GM21737 (cell line): ENCODE data around the gene RBM25.
A peak's percentile ranks its signal among the peaks of the same experiment; 100 is the strongest.
"Not testable (repeated sequence)": the region's sequence is repeated elsewhere in the genome, so short reads cannot be mapped to it uniquely, and the experiment has no call there.

Experiments
- ATAC-seq: cut with Tn5 transposase; IDR thresholded peaks from one replicate; pipeline ENCODE4 v1.9.1; 2021; ENCODE audit warnings: mild to moderate bottlenecking, moderate library complexity; ENCODE audit not compliant: unreplicated experiment

The RBM25 gene

DNA sequence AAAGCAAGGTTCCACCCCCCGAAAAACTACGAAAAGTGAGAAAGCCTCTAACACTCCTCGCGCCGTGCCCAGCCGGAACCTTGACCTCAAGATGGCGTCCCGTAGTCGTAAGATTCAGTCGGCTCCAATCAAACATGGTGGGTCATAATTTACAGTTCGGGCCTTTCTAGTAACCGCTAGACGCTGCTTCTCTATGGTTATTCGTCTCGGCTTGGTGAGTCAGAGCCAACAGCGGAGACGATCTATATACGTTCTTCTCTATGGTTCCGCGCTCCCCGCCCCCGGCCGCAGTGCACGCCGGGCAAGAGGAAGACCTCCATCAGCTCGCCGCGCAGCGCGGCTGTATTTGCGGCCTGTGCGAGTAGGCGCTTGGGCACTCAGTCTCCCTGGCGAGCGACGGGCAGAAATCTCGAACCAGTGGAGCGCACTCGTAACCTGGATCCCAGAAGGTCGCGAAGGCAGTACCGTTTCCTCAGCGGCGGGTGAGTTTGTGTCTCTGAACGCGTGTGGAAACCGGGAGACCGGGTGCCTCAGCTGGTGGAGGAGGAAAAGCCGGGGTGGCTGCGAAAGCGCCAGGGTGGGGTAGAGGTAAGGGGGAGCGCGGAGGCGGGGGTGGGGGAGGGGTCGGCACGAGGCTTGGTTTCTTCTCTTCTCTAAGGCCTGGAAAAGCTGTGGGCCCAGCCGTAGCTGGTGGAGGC lies at the start of gene RBM25:
RBM25 (plus strand) TSS at position 311 of the 698 bp plus-strand sequence. CDS start 13,108 bp downstream, outside the sequence.
- ATAC-seq = peak; percentile 87

DNA sequence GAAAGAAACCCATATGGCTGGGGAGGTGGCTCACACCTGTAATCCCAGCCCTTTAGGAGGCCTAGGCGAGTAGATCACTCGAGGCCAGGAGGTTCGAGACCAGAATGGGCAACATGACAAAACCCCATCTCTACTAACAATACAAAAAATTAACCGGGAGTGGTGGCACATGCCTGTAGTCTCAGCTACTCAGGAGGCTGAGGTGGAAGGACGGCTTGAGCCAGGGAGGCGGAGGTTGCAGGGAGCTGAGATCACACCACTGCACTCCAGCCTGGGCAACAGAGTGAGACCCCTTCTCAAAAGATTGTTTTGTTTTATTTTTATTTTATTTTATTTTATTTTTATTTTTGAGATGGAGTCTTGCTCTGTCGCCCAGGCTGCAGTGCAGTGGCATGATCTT lies 47.1 kb upstream of the RBM25 start:
- ATAC-seq = not testable (repeated sequence)

GRCh38 chr14:73014105-73014504 lies 44.2 kb upstream of the RBM25 start:
- no peak for ATAC-seq

DNA sequence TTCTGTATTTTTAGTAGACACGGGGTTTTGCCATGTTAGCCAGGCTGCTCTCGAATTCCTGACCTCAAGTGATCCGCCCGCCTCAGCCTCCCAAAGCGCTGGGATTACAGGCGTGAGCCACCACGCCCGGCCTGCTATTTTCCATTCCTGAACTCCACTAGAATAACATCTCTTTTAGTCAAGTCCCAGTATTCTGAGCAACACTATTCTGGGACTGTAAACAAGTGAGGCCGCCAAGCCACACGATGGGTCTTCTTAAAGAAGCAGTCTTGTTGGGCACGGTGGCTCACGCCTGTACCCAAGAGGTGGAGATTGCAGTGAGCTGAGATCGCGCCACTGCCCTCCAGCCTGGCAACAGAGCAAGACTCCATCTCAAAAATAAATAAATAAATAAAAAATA lies 42.8 kb upstream of the RBM25 start:
- not testable (repeated sequence) for ATAC-seq

DNA sequence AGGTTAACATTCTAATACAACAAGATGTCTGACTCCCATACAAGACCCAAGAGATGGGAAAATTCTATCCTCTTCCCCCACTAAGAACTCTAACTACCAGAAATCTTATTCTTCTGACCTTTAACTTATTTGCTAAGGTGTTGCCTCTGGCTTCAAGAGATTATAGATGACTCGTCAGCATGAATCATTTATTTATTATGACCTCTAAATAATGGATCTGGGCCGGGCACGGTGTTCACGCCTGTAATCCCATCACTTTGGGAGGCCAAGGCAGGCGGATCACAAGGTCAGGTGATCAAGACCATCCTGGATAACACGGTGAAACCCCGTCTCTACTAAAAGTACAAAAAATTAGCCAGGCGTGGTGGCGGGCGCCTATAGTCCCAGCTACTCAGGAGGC lies 42.3 kb upstream of the RBM25 start:
- not testable (repeated sequence) for ATAC-seq

DNA sequence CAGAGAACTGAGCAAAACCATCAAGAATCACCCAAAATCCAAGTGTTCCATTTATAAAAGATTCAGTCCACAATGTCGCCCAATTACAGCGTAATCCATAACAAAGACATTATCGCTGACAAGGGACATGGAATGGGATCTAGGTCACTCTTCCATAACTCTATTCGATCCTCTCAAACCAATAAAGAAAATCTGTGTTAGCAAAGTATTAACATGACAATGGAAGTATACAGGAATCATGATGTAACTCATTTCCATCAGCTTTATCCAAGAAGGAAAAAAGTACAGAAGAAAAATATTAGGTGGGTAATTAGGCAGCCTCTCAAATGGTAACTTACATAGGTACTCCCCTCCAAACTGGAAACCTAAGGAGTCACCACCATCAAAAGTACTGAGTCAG lies 36.3 kb upstream of the RBM25 start:
- no peak for ATAC-seq

DNA sequence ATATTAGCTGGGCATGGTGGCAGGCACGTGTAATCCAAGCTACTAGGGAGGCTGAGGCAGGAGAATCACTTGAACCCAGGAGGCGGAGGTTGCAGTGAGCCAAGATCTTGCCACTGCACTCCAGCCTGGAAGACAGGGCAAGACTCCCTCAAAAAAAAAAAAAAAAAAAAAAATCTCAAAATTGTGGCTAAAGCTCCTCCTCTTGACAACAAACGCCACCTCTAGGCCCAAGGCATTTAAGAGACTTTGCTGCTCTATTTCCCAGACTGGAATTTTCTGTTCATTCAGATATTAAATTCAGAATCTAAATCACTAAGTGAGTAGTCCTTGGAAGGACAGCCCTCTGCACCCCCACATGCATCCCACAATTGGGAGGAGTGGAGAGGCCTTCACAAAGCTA lies 32.8 kb upstream of the RBM25 start:
- no peak for ATAC-seq

DNA sequence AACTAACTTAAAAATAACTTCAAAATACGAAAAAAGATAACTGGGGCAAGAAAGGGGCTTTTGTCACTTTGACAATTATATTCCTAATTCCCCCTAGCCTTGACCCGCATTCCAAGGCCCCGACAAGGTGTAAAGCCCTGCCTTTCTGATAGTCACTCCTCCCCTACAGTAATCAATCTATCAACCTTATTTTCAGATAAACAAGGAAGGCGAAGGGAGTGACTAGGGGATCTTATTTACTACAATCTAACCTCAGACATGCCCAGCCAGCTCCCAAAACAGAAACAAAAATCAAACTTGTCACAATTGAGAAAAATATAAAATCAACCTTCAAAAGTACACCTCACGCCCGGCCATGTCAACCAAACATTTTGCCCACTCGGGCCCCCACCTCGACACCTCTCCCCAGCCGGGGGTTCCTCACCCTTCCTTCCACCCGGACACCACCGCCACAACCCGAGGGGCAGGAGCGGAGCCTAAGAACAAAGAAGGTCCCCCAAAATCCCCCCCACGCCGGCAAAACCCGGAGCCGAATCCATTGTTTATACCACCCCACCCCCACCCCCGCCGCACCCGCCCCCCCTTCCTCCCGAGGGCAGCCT lies 32.0 kb upstream of the RBM25 start:
- no peak for ATAC-seq

- peak; percentile 97 for ATAC-seq
These were observed 31.3 kb upstream of the RBM25 start, which contains the start of gene ZFYVE1 for GRCh38 chr14:73026845-73027542. TSS of gene ZFYVE1 (minus strand) at chr14:73027106. CDS start at chr14:73024508, 2,598 bp downstream.

DNA sequence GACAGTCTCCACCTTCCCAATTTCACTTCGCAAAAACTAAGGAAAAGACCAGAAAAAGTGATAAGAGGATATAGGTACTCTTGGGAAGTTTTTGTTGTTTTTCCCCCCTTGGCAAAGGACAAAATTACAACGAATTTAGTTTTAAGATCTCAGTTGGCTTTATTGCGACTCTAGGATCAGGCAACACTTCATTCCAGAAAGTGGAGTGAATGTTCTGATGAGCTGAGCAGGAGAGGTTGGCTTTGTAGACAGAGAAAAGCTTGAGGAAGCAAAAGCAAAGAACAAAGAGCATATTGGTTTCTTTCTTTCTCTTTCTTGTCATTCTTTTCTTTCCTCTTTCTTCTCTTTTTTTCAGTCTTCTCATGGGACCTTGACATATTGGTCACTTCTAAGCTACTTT lies 30.8 kb upstream of the RBM25 start:
- no peak for ATAC-seq

- no peak for ATAC-seq
These were observed 30.4 kb upstream of the RBM25 start for GRCh38 chr14:73027984-73028383.

DNA sequence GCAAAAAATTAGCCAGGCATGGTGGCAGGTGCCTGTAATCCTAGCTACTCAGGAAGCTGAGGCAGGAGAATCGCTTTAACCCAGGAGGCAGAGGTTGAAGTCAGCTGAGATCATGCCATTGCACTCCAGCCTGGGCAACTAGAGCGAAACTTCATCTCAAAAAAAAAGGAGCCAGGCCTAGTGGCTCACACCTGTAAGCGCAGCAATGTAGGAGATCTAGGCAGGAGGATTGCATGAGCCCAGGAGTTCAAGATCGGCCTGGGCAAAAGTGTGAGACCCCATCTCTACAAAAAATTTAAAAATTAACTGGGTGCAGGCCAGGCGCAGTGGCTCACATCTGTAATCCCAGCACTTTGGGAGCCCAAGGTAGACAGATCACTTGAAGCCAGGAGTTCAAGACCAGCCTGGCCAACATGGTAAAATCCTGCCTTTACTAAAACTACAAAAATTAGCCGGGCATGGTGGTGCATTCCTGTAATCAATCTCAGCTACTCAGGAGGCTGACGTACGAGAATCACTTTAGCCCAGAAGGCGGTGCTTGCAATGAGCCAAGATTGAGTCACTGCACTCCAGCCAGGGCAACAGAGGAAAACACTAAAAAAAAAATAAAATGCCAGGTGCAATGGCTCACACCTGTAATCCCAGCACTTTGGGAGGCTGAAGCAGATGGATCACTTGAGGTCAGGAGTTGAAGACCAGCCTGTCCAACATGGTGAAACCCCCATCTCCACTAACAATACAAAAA lies 21.5 kb upstream of the RBM25 start:
- not testable (repeated sequence) for ATAC-seq

DNA sequence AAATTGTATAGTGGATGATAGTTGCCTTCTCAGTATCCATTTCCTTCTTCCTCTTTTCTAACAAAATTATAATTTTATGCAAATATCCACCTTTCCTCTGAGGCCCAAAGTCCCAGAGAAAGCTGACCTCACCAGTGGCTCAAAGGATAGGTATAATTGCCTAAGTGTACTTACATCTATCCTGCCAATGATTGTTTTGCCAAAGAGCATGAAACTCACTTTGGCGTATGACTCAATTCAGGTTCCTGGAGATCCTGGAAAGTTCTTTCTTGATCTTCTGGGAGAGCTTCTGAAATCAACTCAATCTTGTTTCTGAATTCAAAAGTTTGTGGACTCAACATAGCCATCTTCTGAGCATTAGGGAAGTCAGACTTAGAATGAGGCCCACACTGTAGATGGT lies 10.5 kb upstream of the RBM25 start:
- no peak for ATAC-seq

- ATAC-seq = no peak
These were observed 8.9 kb upstream of the RBM25 start for GRCh38 chr14:73049428-73049827.

DNA sequence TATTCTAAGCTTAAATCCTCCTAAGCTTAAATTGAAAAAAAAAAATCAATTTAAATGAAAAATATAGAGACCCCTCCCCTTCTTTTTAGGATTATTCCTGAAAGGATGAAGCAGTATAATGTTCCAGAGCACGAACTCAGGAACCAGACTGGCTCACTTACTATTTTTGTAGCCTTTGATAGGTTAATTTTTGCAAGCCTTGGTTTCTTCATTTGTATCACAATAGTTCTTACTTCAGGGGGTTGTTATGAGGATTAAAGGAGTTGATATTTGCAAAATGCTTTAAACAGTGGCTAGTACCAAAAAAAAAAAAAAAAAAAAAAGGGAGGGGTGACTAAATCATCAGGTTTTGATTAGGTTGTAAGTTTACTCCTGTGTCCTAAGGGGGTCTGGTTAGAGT lies 3.1 kb upstream of the RBM25 start:
- no peak for ATAC-seq

DNA sequence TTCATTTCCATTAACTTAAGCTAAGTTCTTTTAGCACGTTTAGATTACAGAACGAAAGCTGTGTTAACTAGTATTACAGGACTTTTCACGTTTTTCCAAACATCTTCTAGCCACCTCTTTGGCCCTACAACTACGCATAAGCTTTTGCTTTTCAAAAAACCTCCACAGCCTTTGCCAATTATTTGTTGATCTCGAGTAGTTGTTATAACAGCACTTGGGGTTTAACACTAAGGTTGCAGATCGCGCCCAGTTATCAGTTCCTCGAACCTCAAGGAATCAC lies 450 bp upstream of the RBM25 start:
- ATAC-seq = no peak

DNA sequence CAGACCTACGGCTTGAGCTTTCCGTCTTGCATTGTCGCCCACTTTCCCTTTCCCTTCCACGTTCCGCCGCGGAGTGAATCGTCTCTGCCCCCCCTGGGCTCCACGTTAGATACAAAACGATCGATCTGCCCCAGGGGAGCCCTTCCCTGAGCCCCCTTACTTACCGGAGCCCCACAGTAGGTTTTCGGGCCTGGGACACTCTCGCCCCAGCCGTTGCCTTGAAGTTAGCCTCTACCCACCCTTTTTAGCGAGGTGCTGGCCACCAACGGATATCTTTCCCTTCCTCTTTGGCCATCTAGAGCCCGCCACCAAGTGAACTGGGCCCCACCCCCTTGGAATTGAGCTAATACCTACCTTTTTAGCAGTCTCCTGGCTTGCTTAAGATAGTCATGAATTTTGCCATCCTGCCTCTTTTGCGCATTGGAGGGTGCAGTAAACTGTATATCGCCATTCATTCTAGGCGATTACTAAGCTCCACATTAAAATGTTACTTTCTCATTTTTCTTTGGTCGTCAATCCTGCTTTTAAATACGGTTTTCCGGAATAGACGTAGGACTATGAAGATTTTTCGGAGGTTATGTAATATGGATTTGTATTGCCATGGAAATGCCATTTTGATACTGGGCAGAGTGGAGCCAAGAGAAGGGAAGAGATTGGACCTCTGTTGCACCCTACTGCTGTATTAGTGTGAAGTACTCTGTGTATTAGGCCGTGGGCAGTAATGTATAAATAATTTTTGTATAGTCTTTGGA lies 764 bp downstream of the RBM25 start:
- ATAC-seq = peak; percentile 19

DNA sequence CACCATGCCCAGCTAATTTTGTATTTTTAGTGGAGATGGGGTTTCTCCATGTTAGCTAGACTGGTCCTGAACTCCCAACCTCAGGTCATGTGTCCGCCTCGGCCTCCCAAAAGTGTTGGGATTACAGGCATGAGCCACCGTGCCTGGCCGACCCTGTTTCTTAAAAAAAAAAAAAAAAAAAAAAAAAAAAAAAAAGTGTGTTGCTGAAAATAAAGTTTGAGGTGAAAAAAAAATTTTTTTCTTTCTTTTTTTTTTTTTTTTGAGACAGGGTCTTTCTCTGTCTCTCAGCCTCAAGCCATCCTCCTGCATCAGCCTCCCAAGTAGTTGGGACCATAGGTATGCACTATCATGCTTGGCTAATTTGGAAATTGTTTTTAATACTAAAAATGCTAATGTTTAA lies 11.3 kb downstream of the RBM25 start:
- ATAC-seq = no peak

- no peak for ATAC-seq
These were observed 32.7 kb downstream of the RBM25 start for GRCh38 chr14:73091044-73091443.

DNA sequence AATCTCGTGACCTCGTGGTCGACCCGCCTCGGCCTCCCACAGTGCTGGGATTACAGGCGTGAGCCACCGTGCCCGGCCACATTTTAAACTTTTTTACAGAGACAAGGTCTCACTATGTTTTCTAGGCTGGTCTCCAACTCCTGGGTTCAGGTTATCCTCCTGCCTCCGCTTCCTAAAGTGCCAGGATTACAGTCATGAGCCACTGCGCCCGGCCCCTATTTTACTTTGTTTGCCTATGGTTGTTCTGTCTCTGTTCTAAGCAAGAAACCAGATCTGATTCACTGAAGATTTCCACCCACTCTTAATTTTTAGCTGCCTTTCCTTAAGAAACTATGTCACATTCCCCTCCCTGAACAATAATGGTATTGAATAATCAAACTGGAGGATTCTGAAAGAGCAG lies 39.1 kb downstream of the RBM25 start:
- no peak for ATAC-seq

- ATAC-seq = no peak
These were observed 42.0 kb downstream of the RBM25 start for GRCh38 chr14:73100334-73100733.
